ENCODE results near the gene TRIM6.
"Not testable (repeated sequence)": the region's sequence is repeated elsewhere in the genome, so short reads cannot be mapped to it uniquely, and the experiment has no call there.

Gene TRIM6

GRCh38 chr11:5605849-5606248 is 9.4 kb downstream of the TRIM6 start:
- no peak for DNase-seq

- DNase-seq, result no peak
Observed at GRCh38 chr11:5608808-5609207, 12.4 kb downstream of the TRIM6 start.

GRCh38 chr11:5610446-5610845 is 14.0 kb downstream of the TRIM6 start:
- no peak for DNase-seq

- no peak for DNase-seq
Observed at GRCh38 chr11:5611627-5612026, 15.2 kb downstream of the TRIM6 start.

- DNase-seq, result no peak
Observed at GRCh38 chr11:5618807-5619206, 22.4 kb downstream of the TRIM6 start.

- no peak for DNase-seq
Observed at GRCh38 chr11:5620651-5621521, 24.4 kb downstream of the TRIM6 start.

GRCh38 chr11:5621580-5621979 is 25.1 kb downstream of the TRIM6 start:
- DNase-seq, result no peak

GRCh38 chr11:5622802-5623201 is 26.4 kb downstream of the TRIM6 start:
- DNase-seq, result no peak

- no peak for DNase-seq
Observed at GRCh38 chr11:5624489-5625279, 28.2 kb downstream of the TRIM6 start, which contains the start of gene TRIM34. TSS of gene TRIM34 (plus strand) at chr11:5625001. CDS start at chr11:5632332, 7,331 bp downstream.

- DNase-seq, result no peak
Observed at GRCh38 chr11:5625281-5625680, 28.8 kb downstream of the TRIM6 start.

GRCh38 chr11:5626196-5626595 is 29.8 kb downstream of the TRIM6 start:
- no peak for DNase-seq

GRCh38 chr11:5631417-5631816 is 35.0 kb downstream of the TRIM6 start:
- DNase-seq, result no peak

GRCh38 chr11:5631969-5632635 is 35.7 kb downstream of the TRIM6 start:
- no peak for DNase-seq

- no peak for DNase-seq
Observed at GRCh38 chr11:5639953-5640352, 43.5 kb downstream of the TRIM6 start.

- no peak for DNase-seq
Observed at GRCh38 chr11:5643585-5643984, 47.1 kb downstream of the TRIM6 start.

GRCh38 chr11:5646139-5646538 is 49.7 kb downstream of the TRIM6 start:
- DNase-seq, result no peak

- no peak for DNase-seq
Observed at GRCh38 chr11:5655474-5655873, 59.0 kb downstream of the TRIM6 start.

GRCh38 chr11:5656956-5657355 is 60.5 kb downstream of the TRIM6 start:
- DNase-seq, result not testable (repeated sequence)

GRCh38 chr11:5658318-5658717 is 61.9 kb downstream of the TRIM6 start:
- no peak for DNase-seq
